ENCODE data around the gene SPATS1. TPM values are rescaled to one million over a fixed set of nuclear protein-coding genes. Genes with fewer than 3 reads are reported as not detected.

Gene SPATS1
- total RNA-seq, 4 donors from 2014 or later: not detected

- WGBS: 89% methylated on average over 13 of the region's 14 CpGs
- intact Hi-C loops (cut with DNase I): no loop called here
- Histone ChIP-seq H3K4me3 (no peak overlapping the region), H3K36me3 (peaks cover 46 to 71% (median 69%) of the 10 kb centered on the region in 4 donors), H3K9me3 (no peaks in the 10 kb centered on the region), H3K27ac (replicated peaks in 1 of 4) (no peak overlapping the region), H3K4me1 (peaks cover 11 to 14% (median 12%) of the 10 kb centered on the region in 4 donors), H3K27me3 (peaks cover 0 to 15% (median 8%) of the 10 kb centered on the region in 4 donors)
- no peak for TF ChIP-seq POLR2A (IDR thresholded peaks at IDR 0.05; ENCODE audit: low read depth)
- no peak for TF ChIP-seq CTCF (IDR thresholded peaks at IDR 0.05)
- TF ChIP-seq EP300 (IDR thresholded peaks at IDR 0.05): no peak
- no peak for TF ChIP-seq POLR2AphosphoS5 (IDR thresholded peaks at IDR 0.05)
- DNase-seq (ENCODE audit: extremely low spot score): no peak
Observed at GRCh38 chr6:44301782-44302564, 40.5 kb upstream of the SPATS1 start.

DNA sequence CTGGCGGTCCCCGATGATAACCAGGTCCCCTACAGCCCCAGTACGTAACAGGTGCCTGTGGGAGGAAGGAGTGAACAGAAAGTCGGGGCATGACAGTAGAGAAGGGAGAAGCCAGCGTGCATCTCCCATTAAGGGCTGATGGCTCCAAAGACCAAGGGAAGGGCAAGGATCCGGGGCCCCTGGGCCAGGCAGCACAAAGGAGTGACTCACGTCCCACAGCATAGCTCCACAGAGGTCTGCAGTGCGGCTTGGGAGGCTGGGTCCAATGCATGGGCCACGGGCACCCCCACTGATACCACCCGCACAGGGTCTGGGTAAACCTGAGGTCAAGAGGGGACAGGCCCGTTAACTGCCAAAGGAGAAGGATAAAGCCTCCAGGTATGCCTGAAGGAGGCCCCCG, 39.6 kb upstream of the SPATS1 start:
- intact Hi-C loops (cut with DNase I): no loop called here
- H3K4me1 ChIP-seq: peaks cover 3 to 5% (median 4%) of the 10 kb centered on the region in 4 donors
- peaks cover 49 to 80% (median 78%) of the 10 kb centered on the region in 4 donors for H3K36me3 ChIP-seq
- no peak overlapping the region for H3K27ac ChIP-seq (replicated peaks in 1 of 4)
- no peak for DNase-seq (ENCODE audit: extremely low spot score)
- no peaks in the 10 kb centered on the region for H3K9me3 ChIP-seq
- TF ChIP-seq CTCF (IDR thresholded peaks at IDR 0.05): no peak
- no peak for TF ChIP-seq EP300 (IDR thresholded peaks at IDR 0.05)
- WGBS: 79% methylated on average over 12 of the region's 12 CpGs
- H3K27me3 ChIP-seq: peaks cover 0 to 6% (median 2%) of the 10 kb centered on the region in 4 donors
- no peak overlapping the region for H3K4me3 ChIP-seq

DNA sequence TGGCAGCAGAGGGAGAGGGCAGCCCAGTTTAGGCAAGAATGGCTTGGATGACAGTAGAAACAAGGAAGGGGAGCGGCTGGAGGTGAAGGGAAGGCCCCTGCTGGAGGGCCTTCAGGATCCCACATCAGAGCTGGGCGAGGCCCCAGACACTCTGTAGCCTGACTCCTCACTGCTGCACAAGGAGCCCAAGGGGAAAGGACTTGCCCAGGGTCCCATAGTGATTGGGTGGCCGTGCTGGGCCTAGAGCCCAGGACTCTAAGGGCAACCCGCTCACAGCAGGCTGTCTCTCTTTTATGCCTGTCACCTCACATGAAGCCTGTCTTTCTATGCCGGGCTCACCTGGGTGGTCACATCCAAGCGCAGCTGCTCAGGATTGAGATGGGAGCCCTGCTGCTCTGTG, 38.6 kb upstream of the SPATS1 start:
- peaks cover 49 to 90% (median 87%) of the 10 kb centered on the region in 4 donors for H3K36me3 ChIP-seq
- no peak for DNase-seq (ENCODE audit: extremely low spot score)
- no peaks in the 10 kb centered on the region for H3K9me3 ChIP-seq
- no peaks in the 10 kb centered on the region for H3K27me3 ChIP-seq
- H3K27ac ChIP-seq (replicated peaks in 1 of 4): no peak overlapping the region
- no peaks in the 10 kb centered on the region for H3K4me1 ChIP-seq
- intact Hi-C loops (cut with DNase I): no loop called here
- H3K4me3 ChIP-seq: no peak overlapping the region
- WGBS: 93% methylated on average over 2 of the region's 6 CpGs
- TF ChIP-seq EP300 (IDR thresholded peaks at IDR 0.05) (no peak), CTCF (IDR thresholded peaks at IDR 0.05) (no peak)

DNA sequence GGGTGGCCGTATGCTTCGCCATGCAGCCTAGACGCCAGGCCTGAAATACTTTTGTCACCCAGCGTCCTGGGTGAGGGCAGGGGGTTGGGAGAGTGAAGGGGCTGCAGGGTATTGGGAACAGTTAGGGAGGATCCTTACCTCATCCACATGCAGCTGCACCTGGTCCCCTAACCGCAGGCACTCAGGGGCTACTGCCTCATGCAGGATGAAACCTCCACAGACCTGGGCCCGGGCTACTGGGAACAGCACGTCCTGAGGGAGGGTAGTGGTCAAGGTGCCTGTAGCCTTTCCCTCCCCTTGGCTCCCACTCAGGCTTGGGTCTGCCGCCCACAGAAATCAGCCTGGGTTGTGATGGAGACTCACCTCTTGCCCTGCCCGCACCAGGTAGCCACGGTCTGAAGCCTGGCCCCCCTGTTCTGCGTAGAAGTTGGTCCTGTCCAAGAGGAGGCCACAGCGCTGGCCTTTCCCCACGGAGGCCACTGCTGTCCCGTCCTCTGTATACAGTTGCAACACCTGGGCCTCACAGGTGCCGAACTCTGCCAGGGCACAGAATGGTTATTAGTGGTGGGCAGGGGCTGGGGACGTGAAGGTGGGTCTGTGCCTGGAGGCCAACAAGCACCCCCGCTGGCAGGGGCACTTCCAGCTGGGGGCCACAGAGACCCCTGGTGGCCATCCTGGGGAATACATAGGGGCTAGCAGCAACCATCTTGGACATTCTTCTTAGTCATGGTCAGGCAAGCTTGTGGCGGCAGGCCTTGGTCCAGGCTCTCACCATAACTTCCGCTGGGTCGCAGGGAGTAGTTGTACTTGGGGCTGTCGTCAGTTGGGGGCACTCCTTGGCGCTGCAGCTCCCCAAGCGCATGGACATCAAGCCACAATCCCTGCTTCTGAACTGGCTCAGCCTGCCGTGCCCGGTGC, 37.9 kb upstream of the SPATS1 start:
- DNase-seq (ENCODE audit: extremely low spot score): no peak
- intact Hi-C loops (cut with DNase I): no loop called here
- Histone ChIP-seq H3K27ac (replicated peaks in 1 of 4) (no peak overlapping the region), H3K4me3 (no peak overlapping the region), H3K27me3 (no peaks in the 10 kb centered on the region), H3K4me1 (no peaks in the 10 kb centered on the region), H3K36me3 (peaks cover 49 to 97% (median 93%) of the 10 kb centered on the region in 4 donors), H3K9me3 (no peaks in the 10 kb centered on the region)
- TF ChIP-seq EP300 (IDR thresholded peaks at IDR 0.05) (no peak), POLR2A (IDR thresholded peaks at IDR 0.05; ENCODE audit: low read depth) (no peak), CTCF (IDR thresholded peaks at IDR 0.05) (peak; percentile 61 to 87 (median 74)), POLR2AphosphoS5 (IDR thresholded peaks at IDR 0.05) (no peak)
- WGBS: 80% methylated on average over 14 of the region's 25 CpGs
